HCT116 (cell line): Measurements from ENCODE around the gene RNASEH2A. TPM values are rescaled to one million over a fixed set of nuclear protein-coding genes. Genes with fewer than 3 reads are reported as not detected.
A peak's percentile ranks its signal among the peaks of the same experiment; 100 is the strongest.

Experiments used
- ATAC-seq: fragments of 200-7000 bp; cut with Tn5 transposase; 2 replicates; pipeline ENCODE4 v1.9.1; 2020; ENCODE audit warnings: mild to moderate bottlenecking, moderate library complexity
- BruUV-seq: library from RNA; stranded (reverse); fragments of 400-500 nt; replicated peaks from 2 replicates; lab custom pipeline; 2021; lab: Mats Ljungman, UMichigan
- CTCF ChIA-PET: fragments of 300-600 bp; sonication (Branson Sonifier 250); formaldehyde crosslinking; loops from one replicate; lab custom pipeline; 2021; ENCODE audit warnings: antibody characterized with exemption; lab: Charles Lee
- POLR2A ChIA-PET: fragments of 300-600, 350-600 bp; sonication (Branson Sonifier 250); formaldehyde crosslinking; loops from one replicate; lab custom pipeline; 2021; ENCODE audit warnings: antibody characterized with exemption; lab: Charles Lee
- RAD21 ChIA-PET, 2 experiments: fragments of 300-600 bp; sonication (Branson Sonifier 250); formaldehyde crosslinking; loops; one replicate each; lab custom pipeline; 2023; ENCODE audit warnings: low total read pairs in 2 of 2; ENCODE audit not compliant: uncharacterized antibody in 2 of 2, unreplicated experiment in 2 of 2, low non-redundant PET in 1 of 2; lab: Charles Lee
- DNase-seq: peaks from one replicate; pipeline ENCODE4 v3.0.0-alpha.2; 2010; ENCODE audit warnings: low read depth, low spot score
- H2AFZ ChIP-seq: fragments of 200-600 bp; shearing (Covaris generic), sonication (generic); 2 replicates; pipeline ENCODE4 v1.6.1; 2017; ENCODE audit warnings: low read depth, mixed run types, mixed read lengths, antibody characterized with exemption, low read length; ENCODE audit not compliant: poor library complexity, severe bottlenecking
- H3K27ac ChIP-seq: 2 replicates; pipeline ENCODE4 v1.5.1; 2012; ENCODE audit warnings: low read depth, low read length
- H3K27me3 ChIP-seq: fragments of 200-600 bp; sonication (generic); 2 replicates; pipeline ENCODE4 v1.6.1; 2016; ENCODE audit warnings: mixed run types, low read length, mixed read lengths; ENCODE audit not compliant: insufficient read depth
- H3K36me3 ChIP-seq, 2 experiments: fragments of 200-500 bp in 1 of 2; fragments of 200-600 bp in 1 of 2; sonication (Bioruptor generic) in 1 of 2; sonication (generic) in 1 of 2; 2 replicates each; pipeline versions ENCODE4 v1.5.1 to v1.6.1; 2014 to 2016; ENCODE audit warnings: low read length in 2 of 2, inconsistent platforms in 1 of 2, mixed read lengths in 1 of 2, mixed run types in 1 of 2; ENCODE audit not compliant: insufficient read depth in 2 of 2, control insufficient read depth in 1 of 2
- H3K4me1 ChIP-seq, 2 experiments: fragments of 200-600 bp in 1 of 2; sonication (generic) in 1 of 2; 2 replicates each; pipeline versions ENCODE4 v1.5.1 to v1.6.1; 2012 to 2017; ENCODE audit warnings: low read length in 2 of 2, inconsistent platforms in 1 of 2, mild to moderate bottlenecking in 1 of 2, mixed read lengths in 1 of 2, mixed run types in 1 of 2, moderate library complexity in 1 of 2; ENCODE audit not compliant: insufficient read depth in 2 of 2, control insufficient read depth in 1 of 2
- H3K4me2 ChIP-seq: fragments of 200-600 bp; sonication (generic); 2 replicates; pipeline ENCODE4 v1.6.1; 2017; ENCODE audit warnings: mixed run types, low read length, mixed read lengths
- H3K4me3 ChIP-seq, 2 experiments: fragments of 200-600 bp in 1 of 2; sonication (generic) in 1 of 2; replicated peaks in 1 of 2; 2 replicates each; pipeline ENCODE4 v1.5.1; 2011 to 2016; ENCODE audit warnings: low read length in 2 of 2, control low read depth in 1 of 2, low read depth in 1 of 2, mild to moderate bottlenecking in 1 of 2, mixed read lengths in 1 of 2, mixed run types in 1 of 2
- H3K79me2 ChIP-seq: fragments of 200-600 bp; sonication (generic); 2 replicates; pipeline ENCODE4 v1.6.1; 2017; ENCODE audit warnings: mild to moderate bottlenecking, mixed run types, low read length, moderate library complexity, mixed read lengths; ENCODE audit not compliant: insufficient read depth
- H3K9ac ChIP-seq: fragments of 200-600 bp; sonication (generic); 2 replicates; pipeline ENCODE4 v1.6.1; 2016; ENCODE audit warnings: low read length, mixed read lengths
- H3K9me2 ChIP-seq: fragments of 200-600 bp; sonication (generic), shearing (Covaris generic); 2 replicates; pipeline ENCODE4 v1.6.1; 2017; ENCODE audit warnings: mixed run types, mild to moderate bottlenecking, moderate library complexity; ENCODE audit not compliant: insufficient read depth
- H3K9me3 ChIP-seq, 2 experiments: fragments of 200-500 bp in 1 of 2; fragments of 200-600 bp in 1 of 2; sonication (Bioruptor generic) in 1 of 2; sonication (generic) in 1 of 2; 2 replicates each; pipeline ENCODE4 v1.6.1; 2014 to 2017; ENCODE audit warnings: low read length in 2 of 2, mixed read lengths in 2 of 2, inconsistent platforms in 1 of 2, low read depth in 1 of 2, mild to moderate bottlenecking in 1 of 2, mixed run types in 1 of 2, moderate library complexity in 1 of 2; ENCODE audit not compliant: control insufficient read depth in 1 of 2, insufficient read depth in 1 of 2
- H4K20me1 ChIP-seq: fragments of 200-600 bp; sonication (generic), shearing (Covaris generic); 2 replicates; pipeline ENCODE4 v1.6.1; 2017; ENCODE audit warnings: mixed run types, mild to moderate bottlenecking, moderate library complexity; ENCODE audit not compliant: insufficient read depth
- CEBPB ChIP-seq: IDR thresholded peaks from 2 replicates; pipeline ENCODE4 v1.6.1; 2012; ENCODE audit warnings: low read depth
- EGR1 ChIP-seq: IDR thresholded peaks from 2 replicates; pipeline ENCODE4 v1.6.1; 2012; ENCODE audit warnings: low read depth
- ELF1 ChIP-seq: IDR thresholded peaks from 2 replicates; pipeline ENCODE4 v1.6.1; 2012; ENCODE audit warnings: low read depth, borderline replicate concordance
- EZH2 ChIP-seq: fragments of 200-600 bp; sonication (generic); IDR thresholded peaks from 2 replicates; pipeline ENCODE4 v1.6.1; 2017; ENCODE audit warnings: antibody characterized with exemption, mixed run types
- EZH2phosphoT487 ChIP-seq: fragments of 200-600 bp; IDR thresholded peaks from 2 replicates; pipeline ENCODE4 v1.6.1; 2018; ENCODE audit warnings: antibody characterized with exemption, borderline replicate concordance
- FOSL1 ChIP-seq: IDR thresholded peaks from 2 replicates; pipeline ENCODE4 v1.6.1; 2012; ENCODE audit warnings: low read depth
- JUND ChIP-seq: IDR thresholded peaks from 2 replicates; pipeline ENCODE4 v1.6.1; 2012
- SIN3A ChIP-seq: IDR thresholded peaks from 2 replicates; pipeline ENCODE4 v1.6.1; 2012; ENCODE audit warnings: low read depth
- SRF ChIP-seq: IDR thresholded peaks from 2 replicates; pipeline ENCODE4 v1.6.1; 2012; ENCODE audit warnings: low read depth
- TCF7L2 ChIP-seq: IDR thresholded peaks from 2 replicates; pipeline ENCODE4 v1.7.0; 2011; ENCODE audit warnings: borderline replicate concordance, inconsistent platforms; ENCODE audit not compliant: insufficient read depth, insufficient read length; ENCODE audit errors: extremely low read depth
- YY1 ChIP-seq: IDR thresholded peaks from 2 replicates; pipeline ENCODE4 v1.6.1; 2011; ENCODE audit warnings: low read length, low read depth, moderate library complexity, mild to moderate bottlenecking; ENCODE audit not compliant: insufficient replicate concordance; ENCODE audit errors: extremely low read depth
- ZNF274 ChIP-seq: fragments of 200-500 bp; sonication (Bioruptor generic); IDR thresholded peaks from 2 replicates; pipeline ENCODE4 v1.6.1; 2014; ENCODE audit warnings: mild to moderate bottlenecking, low read depth, low read length, inconsistent platforms
- intact Hi-C: fragments of 100-400 bp; cut with micrococcal nuclease; formaldehyde crosslinking; loops from 2 replicates; pipeline ENCODE4 v1.10.0; 2022
- total RNA-seq: library from RNA; stranded (reverse); gene quantifications from one replicate; pipeline ENCODE4 v1.2.1, GENCODE V29; 2021; ENCODE audit not compliant: unreplicated experiment
- TF ChIP-seq, protein P1 (sequence below): IDR thresholded peaks from 2 replicates; pipeline ENCODE4 v1.6.1; 2012
- TF ChIP-seq, protein P2 (sequence below): IDR thresholded peaks from 2 replicates; pipeline ENCODE4 v1.6.1; 2012; ENCODE audit warnings: low read depth

RNASEH2A gene
- total RNA-seq, 1 experiment from 2014 or later = 54.5 TPM

DNA sequence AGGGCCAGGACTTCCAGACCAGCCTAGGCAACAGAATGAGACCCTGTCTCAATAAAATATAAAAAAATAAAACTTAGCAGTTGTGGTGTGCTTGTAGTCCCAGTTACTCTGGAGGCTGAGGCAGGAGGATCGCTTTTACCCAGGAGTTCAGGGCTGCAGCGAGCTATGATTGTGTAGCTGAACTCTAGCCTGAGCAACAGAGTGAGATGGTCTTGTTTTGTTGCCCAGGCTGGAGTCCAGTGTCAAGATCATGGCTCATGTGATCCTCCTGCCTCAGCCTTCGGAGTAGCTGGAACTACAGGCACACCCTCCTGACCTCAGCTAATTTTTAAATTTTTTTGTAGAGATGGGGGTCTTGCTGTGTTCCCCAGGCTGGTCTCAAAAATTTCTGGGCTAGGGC lies 19.4 kb upstream of the RNASEH2A start:
- Histone ChIP-seq H2AFZ (no peak overlapping the region), H3K79me2 (peaks cover 6% of the 10 kb centered on the region), H3K9me2 (no peaks in the 10 kb centered on the region), H3K4me2 (peak overlapping the region; percentile 61), H4K20me1 (no peaks in the 10 kb centered on the region), H3K4me1 (peaks cover 76 to 95% of the 10 kb centered on the region in 2 experiments), H3K4me3 (no peak overlapping the region), H3K36me3 (no peaks in the 10 kb centered on the region), H3K27me3 (no peaks in the 10 kb centered on the region), H3K9ac (peak overlapping the region; percentile 54), H3K27ac (peak overlapping the region; percentile 89), H3K9me3 (no peaks in the 10 kb centered on the region)
- no TSS peak for BruUV-seq
- POLR2A ChIA-PET = interaction anchor here (0.6 to 1.2 kb wide), 3 partner anchors 9 to 1542 kb away, joined by 3 read pairs; no protein-coding TSS in a partner anchor
- intact Hi-C loops = no loop called here
- RAD21 ChIA-PET = no interaction called here
- DNase-seq (no peak), ATAC-seq (no peak)
- TF ChIP-seq YY1 = no peak
- TF ChIP-seq SIN3A = no peak
- no peak for TF ChIP-seq EGR1
- no peak for TF ChIP-seq TCF7L2
- TF ChIP-seq EZH2phosphoT487 = no peak
- TF ChIP-seq, protein P1, sequence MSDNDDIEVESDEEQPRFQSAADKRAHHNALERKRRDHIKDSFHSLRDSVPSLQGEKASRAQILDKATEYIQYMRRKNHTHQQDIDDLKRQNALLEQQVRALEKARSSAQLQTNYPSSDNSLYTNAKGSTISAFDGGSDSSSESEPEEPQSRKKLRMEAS = no peak
- TF ChIP-seq, protein P2, sequence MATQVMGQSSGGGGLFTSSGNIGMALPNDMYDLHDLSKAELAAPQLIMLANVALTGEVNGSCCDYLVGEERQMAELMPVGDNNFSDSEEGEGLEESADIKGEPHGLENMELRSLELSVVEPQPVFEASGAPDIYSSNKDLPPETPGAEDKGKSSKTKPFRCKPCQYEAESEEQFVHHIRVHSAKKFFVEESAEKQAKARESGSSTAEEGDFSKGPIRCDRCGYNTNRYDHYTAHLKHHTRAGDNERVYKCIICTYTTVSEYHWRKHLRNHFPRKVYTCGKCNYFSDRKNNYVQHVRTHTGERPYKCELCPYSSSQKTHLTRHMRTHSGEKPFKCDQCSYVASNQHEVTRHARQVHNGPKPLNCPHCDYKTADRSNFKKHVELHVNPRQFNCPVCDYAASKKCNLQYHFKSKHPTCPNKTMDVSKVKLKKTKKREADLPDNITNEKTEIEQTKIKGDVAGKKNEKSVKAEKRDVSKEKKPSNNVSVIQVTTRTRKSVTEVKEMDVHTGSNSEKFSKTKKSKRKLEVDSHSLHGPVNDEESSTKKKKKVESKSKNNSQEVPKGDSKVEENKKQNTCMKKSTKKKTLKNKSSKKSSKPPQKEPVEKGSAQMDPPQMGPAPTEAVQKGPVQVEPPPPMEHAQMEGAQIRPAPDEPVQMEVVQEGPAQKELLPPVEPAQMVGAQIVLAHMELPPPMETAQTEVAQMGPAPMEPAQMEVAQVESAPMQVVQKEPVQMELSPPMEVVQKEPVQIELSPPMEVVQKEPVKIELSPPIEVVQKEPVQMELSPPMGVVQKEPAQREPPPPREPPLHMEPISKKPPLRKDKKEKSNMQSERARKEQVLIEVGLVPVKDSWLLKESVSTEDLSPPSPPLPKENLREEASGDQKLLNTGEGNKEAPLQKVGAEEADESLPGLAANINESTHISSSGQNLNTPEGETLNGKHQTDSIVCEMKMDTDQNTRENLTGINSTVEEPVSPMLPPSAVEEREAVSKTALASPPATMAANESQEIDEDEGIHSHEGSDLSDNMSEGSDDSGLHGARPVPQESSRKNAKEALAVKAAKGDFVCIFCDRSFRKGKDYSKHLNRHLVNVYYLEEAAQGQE = no peak
- no peak for TF ChIP-seq JUND
- TF ChIP-seq ELF1 = no peak
- TF ChIP-seq EZH2 = no peak
- TF ChIP-seq SRF = no peak
- no peak for TF ChIP-seq CEBPB
- no peak for TF ChIP-seq ZNF274
- TF ChIP-seq FOSL1 = no peak
- CTCF ChIA-PET = interaction anchor here (1.4 to 7.4 kb wide), 2 partner anchors 9 to 11 kb away, joined by 3 to 88 read pairs; partner anchors contain the start of gene HOOK2
